C1 segment of cervical spinal cord (tissue), 14 donors: Measurements from ENCODE around the gene ZFP91.

Experiments
- DNase-seq, 14 donors: peaks; one replicate each; lab custom pipeline; 2025; lab: John Stamatoyannopoulos, UW

The ZFP91 gene

GRCh38 chr11:58582437-58582836 is 3.6 kb downstream of the ZFP91 start:
- DNase-seq, result no peak

DNA sequence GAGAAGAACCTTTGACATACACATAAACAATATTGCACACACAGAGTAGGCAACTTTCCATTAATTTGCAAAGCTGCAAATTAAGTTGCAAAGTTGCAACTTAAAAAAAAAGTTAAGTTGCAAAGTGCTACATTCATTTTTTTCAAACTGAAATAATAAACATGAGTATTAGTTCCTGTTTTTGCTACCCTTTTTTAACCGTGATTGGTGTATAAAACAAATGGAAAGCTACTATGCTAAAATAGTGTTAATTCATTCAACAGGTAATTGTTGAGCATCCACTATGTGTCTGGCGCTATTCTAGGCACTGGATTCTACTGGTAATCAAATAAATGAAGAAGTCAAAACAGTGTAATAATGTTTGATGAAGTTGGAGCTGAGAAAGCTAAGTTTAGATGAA is 8.1 kb downstream of the ZFP91 start:
- DNase-seq, result no peak

GRCh38 chr11:58591659-58592058 is 12.8 kb downstream of the ZFP91 start:
- DNase-seq, result no peak

- DNase-seq, result no peak
Measured at GRCh38 chr11:58592760-58593472, 14.1 kb downstream of the ZFP91 start.

DNA sequence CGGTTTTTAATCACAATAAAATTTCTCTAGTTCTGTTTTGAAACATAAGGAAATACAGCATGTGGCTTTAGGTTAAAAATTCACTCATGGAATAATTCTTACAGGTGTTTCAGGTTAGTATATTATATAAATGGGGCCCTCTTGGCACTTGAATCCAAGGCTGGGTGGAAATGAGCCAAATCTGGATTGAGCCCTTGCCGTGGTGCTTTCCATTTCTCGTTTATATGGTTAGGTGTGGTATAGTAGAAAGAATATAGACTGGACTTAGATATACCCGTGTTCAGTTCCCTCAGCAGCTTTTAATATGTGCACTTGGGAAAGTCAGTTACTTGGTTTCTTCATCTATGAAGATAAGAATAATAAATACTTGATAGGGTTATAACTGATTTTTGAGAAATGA is 16.0 kb downstream of the ZFP91 start:
- DNase-seq, result no peak

DNA sequence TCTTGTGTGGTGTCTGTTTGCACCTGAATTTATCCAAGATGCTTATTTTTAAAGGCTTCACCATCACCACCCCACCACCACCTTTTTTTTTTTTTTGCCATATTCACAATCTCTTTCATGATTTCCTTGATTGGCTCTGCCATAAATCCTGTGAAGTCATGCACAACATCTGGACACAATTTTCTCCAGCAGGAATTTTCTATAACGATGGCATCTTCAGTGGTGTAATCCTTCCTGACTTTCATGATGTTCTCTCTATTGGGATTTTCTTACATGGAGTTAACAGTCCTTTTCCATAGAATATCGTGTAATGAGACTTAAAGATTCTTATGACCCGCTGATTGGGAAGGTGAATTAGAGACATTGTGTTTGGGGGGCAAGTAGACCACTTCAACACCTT is 17.8 kb downstream of the ZFP91 start:
- DNase-seq, result no peak

DNA sequence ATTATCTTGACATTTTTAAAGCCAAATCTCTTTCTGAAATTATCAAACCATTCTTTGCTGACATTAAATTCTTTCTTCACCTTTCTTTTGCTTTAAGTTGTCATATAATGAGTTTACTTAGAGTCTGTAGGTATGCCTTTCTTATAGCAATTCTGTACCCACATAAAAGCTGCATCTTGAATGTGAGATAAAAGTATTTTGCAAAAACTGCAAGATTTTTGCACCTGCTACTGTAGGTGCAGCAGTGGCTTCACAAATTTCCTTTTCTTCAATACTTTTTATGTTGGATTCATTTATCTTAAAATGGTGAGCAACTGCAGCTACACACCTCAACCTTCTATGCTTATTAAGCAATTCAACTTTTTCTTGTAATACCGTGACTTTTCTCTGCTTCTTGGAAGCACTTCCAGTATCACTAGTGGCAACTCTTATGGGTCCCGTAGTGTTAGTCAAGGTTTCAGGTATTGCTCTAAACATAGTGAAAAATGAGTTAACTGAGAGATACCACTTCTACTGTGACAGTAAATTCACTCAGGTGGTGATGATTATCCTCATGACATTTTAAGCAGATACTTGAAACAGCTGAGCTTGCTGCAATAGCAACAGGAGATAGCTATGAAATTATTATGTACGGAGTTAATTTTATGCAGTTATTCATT is 18.8 kb downstream of the ZFP91 start:
- no peak for DNase-seq

DNA sequence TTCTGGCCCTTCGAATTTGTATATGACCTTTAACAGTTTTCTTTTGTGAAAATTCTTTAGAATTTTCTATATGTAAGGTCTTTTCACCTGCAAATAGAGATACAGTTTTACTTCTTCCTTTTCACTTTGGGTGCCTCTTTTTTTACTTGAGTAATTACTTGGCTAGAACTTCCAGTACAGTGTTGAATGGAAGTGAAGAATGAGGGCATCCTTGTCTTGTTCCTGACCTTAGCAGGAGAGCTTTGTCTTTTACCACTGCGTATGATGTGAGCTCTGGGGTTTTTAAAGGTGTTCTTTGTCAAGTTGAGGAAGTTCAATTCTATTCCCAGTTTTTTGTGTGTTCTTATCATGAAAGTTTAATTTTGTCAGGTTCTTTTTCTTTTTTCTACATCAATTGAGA is 21.6 kb downstream of the ZFP91 start:
- no peak for DNase-seq

- DNase-seq, result no peak
Measured at GRCh38 chr11:58606930-58607714, 28.3 kb downstream of the ZFP91 start.

DNA sequence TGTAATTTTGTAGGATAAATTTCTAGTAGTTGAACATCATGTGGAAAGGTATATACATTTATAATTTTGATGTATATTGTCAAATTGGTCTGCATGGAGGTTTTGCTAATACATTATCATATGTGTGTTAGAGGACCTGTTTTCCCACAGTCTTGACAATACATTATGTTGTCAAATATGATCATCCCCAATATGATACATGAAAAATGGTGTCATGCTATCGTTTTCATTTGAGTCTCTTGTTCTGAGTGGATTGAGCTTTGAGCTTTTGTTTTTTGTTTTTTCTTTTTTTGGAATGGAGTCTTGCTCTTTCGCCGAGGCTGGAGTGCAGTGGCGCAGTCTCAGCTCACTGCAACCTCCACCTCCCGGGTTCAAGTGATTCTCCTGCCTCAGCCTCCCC is 29.5 kb downstream of the ZFP91 start:
- DNase-seq, result no peak

DNA sequence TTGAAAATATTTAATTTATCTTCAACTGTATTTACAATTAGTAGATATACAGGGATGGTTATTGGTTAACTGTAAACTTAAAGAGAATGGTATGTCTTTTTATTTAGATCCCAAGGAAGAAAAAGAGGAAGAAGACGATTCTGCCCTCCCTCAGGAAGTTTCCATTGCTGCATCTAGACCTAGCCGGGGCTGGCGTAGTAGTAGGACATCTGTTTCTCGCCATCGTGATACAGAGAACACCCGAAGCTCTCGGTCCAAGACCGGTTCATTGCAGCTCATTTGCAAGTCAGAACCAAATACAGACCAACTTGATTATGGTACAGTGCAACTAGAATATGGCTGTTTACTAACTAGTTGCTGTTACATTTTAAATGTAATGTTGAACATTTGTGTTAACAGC is 30.9 kb downstream of the ZFP91 start:
- DNase-seq, result no peak

DNA sequence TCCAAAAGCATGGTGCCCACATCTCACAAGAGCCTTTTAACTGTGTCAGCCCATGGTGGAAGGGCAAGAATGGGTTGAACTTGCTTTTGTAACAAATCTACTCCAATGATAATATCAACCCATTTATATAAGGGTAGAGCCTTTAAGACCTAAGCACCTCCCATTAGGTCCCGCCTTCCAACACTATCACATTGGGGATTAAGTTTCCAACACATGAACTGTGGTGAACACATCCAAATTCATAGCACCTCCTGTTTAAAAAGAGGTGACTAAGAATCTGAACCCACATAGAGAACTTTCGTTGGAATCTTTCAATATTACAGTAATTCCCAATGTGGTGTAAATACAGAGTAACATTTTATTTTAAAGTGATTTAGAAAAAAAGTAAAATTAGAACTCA is 34.4 kb downstream of the ZFP91 start:
- DNase-seq, result no peak

- no peak for DNase-seq
Measured at GRCh38 chr11:58615559-58615958, 36.7 kb downstream of the ZFP91 start.

DNA sequence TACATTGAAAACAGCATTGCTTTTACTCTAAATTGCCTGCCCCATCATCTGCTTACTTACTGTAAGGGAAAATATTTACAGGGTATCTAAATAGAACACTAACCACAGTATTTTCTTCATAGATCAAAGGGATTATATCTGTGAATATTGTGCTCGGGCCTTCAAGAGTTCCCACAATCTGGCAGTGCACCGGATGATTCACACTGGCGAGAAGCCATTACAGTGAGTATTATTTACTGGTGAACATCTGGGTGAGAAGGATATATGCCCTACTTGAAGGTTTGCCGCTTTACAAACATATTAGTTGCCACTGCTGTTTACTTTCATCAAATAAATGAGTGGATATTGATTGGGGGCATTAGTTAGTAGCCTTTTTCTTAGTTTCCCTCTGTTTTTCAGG is 37.7 kb downstream of the ZFP91 start:
- DNase-seq, result no peak

GRCh38 chr11:58617976-58618557 is 39.2 kb downstream of the ZFP91 start:
- no peak for DNase-seq

DNA sequence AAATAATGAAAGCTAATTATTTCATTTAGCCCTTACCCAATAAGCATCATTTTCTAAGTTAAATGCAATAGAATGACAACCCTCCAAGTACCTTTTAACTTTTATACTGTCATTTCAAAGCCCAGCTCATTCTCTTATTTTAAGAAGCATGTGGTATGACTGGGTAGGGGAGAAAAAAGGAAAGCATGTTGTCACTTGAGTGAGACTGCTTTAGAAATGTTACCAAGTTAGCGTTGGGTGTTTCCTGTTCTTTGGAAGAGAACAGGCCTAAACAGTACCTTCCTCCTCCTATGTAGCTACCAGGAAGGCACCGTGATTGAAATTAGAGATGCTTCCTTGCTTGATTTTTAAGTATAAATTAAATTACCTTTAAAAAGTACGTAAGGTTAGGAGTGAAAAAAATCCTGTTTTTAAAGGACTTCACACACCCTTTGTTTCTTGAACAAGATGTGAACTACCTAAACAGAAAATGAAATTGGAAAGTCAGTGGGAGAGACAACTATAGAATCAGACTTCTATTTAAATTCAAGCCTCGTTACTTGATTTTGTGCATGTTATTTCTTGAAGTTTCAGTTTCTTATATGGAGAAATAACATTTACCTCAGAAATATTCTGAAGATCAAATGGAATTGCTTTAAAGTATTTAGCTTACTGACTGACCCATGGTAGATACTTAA is 42.9 kb downstream of the ZFP91 start:
- DNase-seq, result no peak

GRCh38 chr11:58622344-58622743 is 43.5 kb downstream of the ZFP91 start, which contains the start of gene CNTF:
Gene CNTF, plus strand, starts transcription at chr11:58622665. Its CDS starts 88 bp downstream, at chr11:58622753.
- peak in 1 of 14 donors; percentile 39 for DNase-seq

GRCh38 chr11:58625086-58625485 is 46.2 kb downstream of the ZFP91 start:
- no peak for DNase-seq

- no peak for DNase-seq
Measured at GRCh38 chr11:58625826-58626460, 47.1 kb downstream of the ZFP91 start.

DNA sequence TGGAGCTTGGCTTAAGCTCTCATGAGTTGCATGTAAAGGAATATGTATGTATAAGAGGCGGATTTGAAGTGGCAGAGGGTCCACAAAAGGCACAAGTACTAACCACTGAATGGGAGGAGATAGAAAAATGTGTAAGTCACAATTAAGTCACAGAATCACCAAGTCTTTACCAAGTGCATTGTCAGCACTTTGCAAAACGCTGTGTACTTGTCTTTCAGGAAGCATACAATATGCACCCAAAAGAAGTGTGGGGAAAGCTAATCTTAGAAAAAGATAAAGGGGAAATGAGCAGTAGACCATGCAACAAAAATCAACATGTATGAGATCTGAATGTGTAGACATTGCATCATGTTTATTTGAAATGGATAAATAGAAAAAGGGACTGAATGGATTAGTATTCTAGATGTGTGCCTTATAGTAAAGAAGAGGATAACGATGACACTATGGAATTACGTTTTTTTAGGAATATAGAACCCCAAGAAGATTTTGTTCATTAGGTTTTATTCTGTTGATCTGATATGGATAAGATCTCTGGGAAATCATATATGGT is 48.1 kb downstream of the ZFP91 start:
- no peak for DNase-seq

- DNase-seq, result peak in 3 of 14 donors; percentile 12 to 26 (median 17)
Measured at GRCh38 chr11:58628446-58628845, 49.6 kb downstream of the ZFP91 start.
